ENCODE measurements around the gene UGT1A9.

The UGT1A9 gene

GRCh38 chr2:233756429-233757081, 84.9 kb downstream of the UGT1A9 start:
- DNase-seq (ENCODE audit: extremely low read depth in 1 of 2, low read depth in 1 of 2), result no peak

- DNase-seq (ENCODE audit: extremely low read depth in 1 of 2, low read depth in 1 of 2), result no peak
These were observed 86.4 kb downstream of the UGT1A9 start for GRCh38 chr2:233758141-233758540.

- DNase-seq (ENCODE audit: extremely low read depth in 1 of 2, low read depth in 1 of 2), result no peak
These were observed 87.2 kb downstream of the UGT1A9 start for GRCh38 chr2:233758849-233759248.

GRCh38 chr2:233760043-233760442, 88.3 kb downstream of the UGT1A9 start, which contains the start of gene UGT1A1:
Gene UGT1A1, plus strand, starts transcription at chr2:233760270. Its CDS starts 18 bp downstream, at chr2:233760288.
- no peak for DNase-seq (ENCODE audit: extremely low read depth in 1 of 2, low read depth in 1 of 2)

GRCh38 chr2:233761040-233761769, 89.5 kb downstream of the UGT1A9 start:
- no peak for DNase-seq (ENCODE audit: extremely low read depth in 1 of 2, low read depth in 1 of 2)

- DNase-seq (ENCODE audit: extremely low read depth in 1 of 2, low read depth in 1 of 2), result no peak
These were observed 92.6 kb downstream of the UGT1A9 start for GRCh38 chr2:233764264-233764663.

- DNase-seq (ENCODE audit: extremely low read depth in 1 of 2, low read depth in 1 of 2), result no peak
These were observed 93.1 kb downstream of the UGT1A9 start for GRCh38 chr2:233764761-233765160.

GRCh38 chr2:233766416-233766815, 94.7 kb downstream of the UGT1A9 start:
- DNase-seq (ENCODE audit: extremely low read depth in 1 of 2, low read depth in 1 of 2), result no peak

GRCh38 chr2:233768076-233768475, 96.4 kb downstream of the UGT1A9 start:
- no peak for DNase-seq (ENCODE audit: extremely low read depth in 1 of 2, low read depth in 1 of 2)

- no peak for DNase-seq (ENCODE audit: extremely low read depth in 1 of 2, low read depth in 1 of 2)
These were observed 97.6 kb downstream of the UGT1A9 start for GRCh38 chr2:233769260-233769659.

- no peak for DNase-seq (ENCODE audit: extremely low read depth in 1 of 2, low read depth in 1 of 2)
These were observed 100.5 kb downstream of the UGT1A9 start for GRCh38 chr2:233772153-233772552.

GRCh38 chr2:233772583-233772982, 100.9 kb downstream of the UGT1A9 start:
- no peak for DNase-seq (ENCODE audit: extremely low read depth in 1 of 2, low read depth in 1 of 2)

GRCh38 chr2:233773854-233774253, 102.2 kb downstream of the UGT1A9 start:
- DNase-seq (ENCODE audit: extremely low read depth in 1 of 2, low read depth in 1 of 2), result no peak

GRCh38 chr2:233775414-233775813, 103.7 kb downstream of the UGT1A9 start:
- DNase-seq (ENCODE audit: extremely low read depth in 1 of 2, low read depth in 1 of 2), result no peak

GRCh38 chr2:233778030-233778429, 106.3 kb downstream of the UGT1A9 start, which contains the start of gene MROH2A:
Gene MROH2A, plus strand, starts transcription at chr2:233778330. Its CDS starts 1,029 bp downstream, at chr2:233779359.
- no peak for DNase-seq (ENCODE audit: extremely low read depth in 1 of 2, low read depth in 1 of 2)

- DNase-seq (ENCODE audit: extremely low read depth in 1 of 2, low read depth in 1 of 2), result no peak
These were observed 108.0 kb downstream of the UGT1A9 start for GRCh38 chr2:233779722-233780121.

GRCh38 chr2:233780771-233781170, 109.1 kb downstream of the UGT1A9 start:
- no peak for DNase-seq (ENCODE audit: extremely low read depth in 1 of 2, low read depth in 1 of 2)

GRCh38 chr2:233789554-233789953, 117.9 kb downstream of the UGT1A9 start:
- DNase-seq (ENCODE audit: extremely low read depth in 1 of 2, low read depth in 1 of 2), result no peak

GRCh38 chr2:233791151-233791882, 119.6 kb downstream of the UGT1A9 start:
- no peak for DNase-seq (ENCODE audit: extremely low read depth in 1 of 2, low read depth in 1 of 2)

- DNase-seq (ENCODE audit: extremely low read depth in 1 of 2, low read depth in 1 of 2), result no peak
These were observed 120.2 kb downstream of the UGT1A9 start for GRCh38 chr2:233791883-233792329.

- no peak for DNase-seq (ENCODE audit: extremely low read depth in 1 of 2, low read depth in 1 of 2)
These were observed 121.0 kb downstream of the UGT1A9 start for GRCh38 chr2:233792720-233793119.
